Neural progenitor cell (in vitro differentiated cells): ENCODE measurements around the gene HMGXB4. TPM values are rescaled to one million over a fixed set of nuclear protein-coding genes. Genes with fewer than 3 reads are reported as not detected.

Source experiments
- DNase-seq: peaks from one replicate; pipeline ENCODE4 v3.0.0-alpha.2; 2016; ENCODE audit warnings: low spot score
- H2AFZ ChIP-seq: fragments of 200-600 bp; sonication (generic); replicated peaks from 2 replicates; pipeline ENCODE4 v1.6.1; 2016; ENCODE audit warnings: antibody characterized with exemption
- H3F3A ChIP-seq: fragments of 200-600 bp; sonication (generic); 2 replicates; pipeline ENCODE4 v1.6.1; 2016; ENCODE audit warnings: antibody characterized with exemption, low read depth
- H3K27ac ChIP-seq: fragments of 200-600 bp; sonication (generic); 2 replicates; pipeline ENCODE4 v1.5.1; 2016; ENCODE audit warnings: mild to moderate bottlenecking
- H3K27me3 ChIP-seq: fragments of 200-600 bp; sonication (generic); 2 replicates; pipeline ENCODE4 v1.6.1; 2016; ENCODE audit warnings: mild to moderate bottlenecking, moderate library complexity
- H3K36me3 ChIP-seq: fragments of 200-600 bp; sonication (generic); 2 replicates; pipeline ENCODE4 v1.5.1; 2016
- H3K4me1 ChIP-seq: fragments of 200-600 bp; sonication (generic); 2 replicates; pipeline ENCODE4 v1.6.1; 2016; ENCODE audit warnings: mixed run types
- H3K4me2 ChIP-seq: fragments of 200-600 bp; sonication (generic); 2 replicates; pipeline ENCODE4 v1.6.1; 2016
- H3K4me3 ChIP-seq: fragments of 200-600 bp; sonication (generic); 2 replicates; pipeline ENCODE4 v1.5.1; 2016
- H3K79me2 ChIP-seq: fragments of 200-600 bp; sonication (generic); 2 replicates; pipeline ENCODE4 v1.6.1; 2016; ENCODE audit warnings: low read depth
- H3K9ac ChIP-seq: fragments of 200-600 bp; sonication (generic); 2 replicates; pipeline ENCODE4 v1.6.1; 2016
- H3K9me3 ChIP-seq: fragments of 200-600 bp; sonication (generic); 2 replicates; pipeline ENCODE4 v1.5.1; 2016; ENCODE audit warnings: low read depth
- H4K20me1 ChIP-seq: fragments of 200-600 bp; sonication (generic); 2 replicates; pipeline ENCODE4 v1.6.1; 2016; ENCODE audit warnings: low read depth
- H3K27ac Mint-ChIP-seq: 3 replicates; pipeline ENCODE4 v1.8.0; 2021; ENCODE audit warnings: mixed read lengths
- H3K27me3 Mint-ChIP-seq: 2 replicates; pipeline ENCODE4 v1.8.0; 2022; ENCODE audit warnings: low read depth, mild to moderate bottlenecking, inconsistent platforms, moderate library complexity, mixed read lengths; ENCODE audit not compliant: insufficient read depth
- H3K36me3 Mint-ChIP-seq: 3 replicates; pipeline ENCODE4 v1.8.0; 2021; ENCODE audit warnings: mixed read lengths
- H3K4me1 Mint-ChIP-seq: 3 replicates; pipeline ENCODE4 v1.8.0; 2021; ENCODE audit warnings: mixed read lengths
- H3K4me3 Mint-ChIP-seq: 3 replicates; pipeline ENCODE4 v1.8.0; 2021; ENCODE audit warnings: mild to moderate bottlenecking, moderate library complexity, mixed read lengths
- H3K9me3 Mint-ChIP-seq: 3 replicates; pipeline ENCODE4 v1.8.0; 2020; ENCODE audit warnings: mixed read lengths
- CTCF ChIP-seq: fragments of 200-600 bp; sonication (generic); IDR thresholded peaks from 2 replicates; pipeline ENCODE4 v1.5.1; 2017; ENCODE audit warnings: antibody characterized with exemption, mild to moderate bottlenecking
- EZH2 ChIP-seq: fragments of 200-600 bp; sonication (generic); IDR thresholded peaks from 2 replicates; pipeline ENCODE4 v1.6.1; 2017; ENCODE audit warnings: antibody characterized with exemption, mild to moderate bottlenecking, moderate library complexity
- EZH2phosphoT487 ChIP-seq: fragments of 200-600 bp; sonication (generic); IDR thresholded peaks from 2 replicates; pipeline ENCODE4 v1.6.1; 2017; ENCODE audit warnings: antibody characterized with exemption
- total RNA-seq: library from RNA; depleted of rRNA; stranded (reverse); fragments of >200 nt; gene quantifications from 2 replicates; pipeline ENCODE4 v1.2.3, GENCODE V29; 2015; ENCODE audit warnings: low replicate concordance

Gene HMGXB4
- total RNA-seq, 1 donor from 2014 or later = 55.9 TPM

- peak overlapping the region; percentile 41 for H3K27ac ChIP-seq
- Mint-ChIP-seq H3K36me3 (no peaks in the 10 kb centered on the region), H3K27ac (peak overlapping the region; percentile 92), H3K4me1 (peaks cover 53% of the 10 kb centered on the region), H3K4me3 (peak overlapping the region; percentile 27), H3K27me3 (peaks cover 7% of the 10 kb centered on the region), H3K9me3 (no peaks in the 10 kb centered on the region)
- peak overlapping the region; percentile 38 for H3K4me2 ChIP-seq
- peaks cover 12% of the 10 kb centered on the region for H3K79me2 ChIP-seq
- peaks cover 32% of the 10 kb centered on the region for H3K4me1 ChIP-seq
- H3K9me3 ChIP-seq = no peaks in the 10 kb centered on the region
- H3K4me3 ChIP-seq = no peak overlapping the region
- TF ChIP-seq EZH2phosphoT487 = no peak
- no peak for TF ChIP-seq EZH2
- no peak for TF ChIP-seq CTCF
- H3K36me3 ChIP-seq = no peaks in the 10 kb centered on the region
- peaks cover 23% of the 10 kb centered on the region for H3F3A ChIP-seq
- no peak overlapping the region for H3K9ac ChIP-seq
- H4K20me1 ChIP-seq = peaks cover 21% of the 10 kb centered on the region
- DNase-seq = peak; percentile 25
- H3K27me3 ChIP-seq = no peaks in the 10 kb centered on the region
- H2AFZ ChIP-seq = no peak overlapping the region
Measured at GRCh38 chr22:35310556-35311550, 53.6 kb downstream of the HMGXB4 start.

GRCh38 chr22:35311551-35311999, 54.3 kb downstream of the HMGXB4 start:
- Histone ChIP-seq H3K27ac (no peak overlapping the region), H3K27me3 (no peaks in the 10 kb centered on the region), H3K36me3 (no peaks in the 10 kb centered on the region), H3K9ac (no peak overlapping the region), H2AFZ (no peak overlapping the region), H3K79me2 (peaks cover 12% of the 10 kb centered on the region), H3F3A (peaks cover 23% of the 10 kb centered on the region), H3K4me2 (no peak overlapping the region), H3K4me3 (no peak overlapping the region), H4K20me1 (peaks cover 22% of the 10 kb centered on the region), H3K9me3 (no peaks in the 10 kb centered on the region), H3K4me1 (peaks cover 27% of the 10 kb centered on the region)
- no peaks in the 10 kb centered on the region for H3K36me3 Mint-ChIP-seq
- no peak overlapping the region for H3K4me3 Mint-ChIP-seq
- no peak overlapping the region for H3K27ac Mint-ChIP-seq
- TF ChIP-seq EZH2 (no peak), EZH2phosphoT487 (no peak), CTCF (no peak)
- no peak for DNase-seq
- H3K27me3 Mint-ChIP-seq = peaks cover 5% of the 10 kb centered on the region
- H3K9me3 Mint-ChIP-seq = no peaks in the 10 kb centered on the region
- H3K4me1 Mint-ChIP-seq = peaks cover 47% of the 10 kb centered on the region

GRCh38 chr22:35312198-35313059, 55.1 kb downstream of the HMGXB4 start:
- peaks cover 5% of the 10 kb centered on the region for H3K27me3 Mint-ChIP-seq
- no peaks in the 10 kb centered on the region for H3K36me3 ChIP-seq
- no peak overlapping the region for H3K27ac ChIP-seq
- peaks cover 20% of the 10 kb centered on the region for H3K4me1 ChIP-seq
- H3K9me3 Mint-ChIP-seq = no peaks in the 10 kb centered on the region
- no peaks in the 10 kb centered on the region for H3K36me3 Mint-ChIP-seq
- peaks cover 16% of the 10 kb centered on the region for H3F3A ChIP-seq
- H3K4me2 ChIP-seq = no peak overlapping the region
- no peaks in the 10 kb centered on the region for H3K27me3 ChIP-seq
- peaks cover 38% of the 10 kb centered on the region for H3K4me1 Mint-ChIP-seq
- no peak overlapping the region for H3K9ac ChIP-seq
- H3K9me3 ChIP-seq = no peaks in the 10 kb centered on the region
- no peak overlapping the region for H2AFZ ChIP-seq
- DNase-seq = no peak
- peaks cover 10% of the 10 kb centered on the region for H3K79me2 ChIP-seq
- peak overlapping the region; percentile 6 for H3K27ac Mint-ChIP-seq
- TF ChIP-seq EZH2 (no peak), EZH2phosphoT487 (no peak), CTCF (no peak)
- H4K20me1 ChIP-seq = peaks cover 16% of the 10 kb centered on the region
- peak overlapping the region; percentile 10 for H3K4me3 Mint-ChIP-seq
- no peak overlapping the region for H3K4me3 ChIP-seq
